ENCODE results near the gene ULK4. TPM values are rescaled to one million over a fixed set of nuclear protein-coding genes. Genes with fewer than 3 reads are reported as not detected.

Gene ULK4
- polyA plus RNA-seq, 1 of the 3 experiments (the other 2 are of a cell fraction) = 6.2 TPM

GRCh38 chr3:41308119-41308518 lies 653.8 kb downstream of the ULK4 start (continued):
- TF ChIP-seq, protein P1, sequence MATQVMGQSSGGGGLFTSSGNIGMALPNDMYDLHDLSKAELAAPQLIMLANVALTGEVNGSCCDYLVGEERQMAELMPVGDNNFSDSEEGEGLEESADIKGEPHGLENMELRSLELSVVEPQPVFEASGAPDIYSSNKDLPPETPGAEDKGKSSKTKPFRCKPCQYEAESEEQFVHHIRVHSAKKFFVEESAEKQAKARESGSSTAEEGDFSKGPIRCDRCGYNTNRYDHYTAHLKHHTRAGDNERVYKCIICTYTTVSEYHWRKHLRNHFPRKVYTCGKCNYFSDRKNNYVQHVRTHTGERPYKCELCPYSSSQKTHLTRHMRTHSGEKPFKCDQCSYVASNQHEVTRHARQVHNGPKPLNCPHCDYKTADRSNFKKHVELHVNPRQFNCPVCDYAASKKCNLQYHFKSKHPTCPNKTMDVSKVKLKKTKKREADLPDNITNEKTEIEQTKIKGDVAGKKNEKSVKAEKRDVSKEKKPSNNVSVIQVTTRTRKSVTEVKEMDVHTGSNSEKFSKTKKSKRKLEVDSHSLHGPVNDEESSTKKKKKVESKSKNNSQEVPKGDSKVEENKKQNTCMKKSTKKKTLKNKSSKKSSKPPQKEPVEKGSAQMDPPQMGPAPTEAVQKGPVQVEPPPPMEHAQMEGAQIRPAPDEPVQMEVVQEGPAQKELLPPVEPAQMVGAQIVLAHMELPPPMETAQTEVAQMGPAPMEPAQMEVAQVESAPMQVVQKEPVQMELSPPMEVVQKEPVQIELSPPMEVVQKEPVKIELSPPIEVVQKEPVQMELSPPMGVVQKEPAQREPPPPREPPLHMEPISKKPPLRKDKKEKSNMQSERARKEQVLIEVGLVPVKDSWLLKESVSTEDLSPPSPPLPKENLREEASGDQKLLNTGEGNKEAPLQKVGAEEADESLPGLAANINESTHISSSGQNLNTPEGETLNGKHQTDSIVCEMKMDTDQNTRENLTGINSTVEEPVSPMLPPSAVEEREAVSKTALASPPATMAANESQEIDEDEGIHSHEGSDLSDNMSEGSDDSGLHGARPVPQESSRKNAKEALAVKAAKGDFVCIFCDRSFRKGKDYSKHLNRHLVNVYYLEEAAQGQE (IDR thresholded peaks at IDR 0.05; ENCODE audit: low read depth, low read length) = no peak
- no peak for TF ChIP-seq FOXM1 (IDR thresholded peaks at IDR 0.05; ENCODE audit: low read depth)
- TF ChIP-seq RAD21 (IDR thresholded peaks at IDR 0.05; ENCODE audit: low read length) = peak; percentile 25; the same call in 1 of the 2 replicates
- peak in 1 of 2 experiments; percentile 89; a peak in 2 of 4 replicates for TF ChIP-seq EP300 (IDR thresholded peaks at IDR 0.05; ENCODE audit: borderline replicate concordance in 1 of 2, low read depth in 1 of 2, low read length in 1 of 2)
- TF ChIP-seq GATA2 (CRISPR knock-in tag; IDR thresholded peaks at IDR 0.05) = peak; percentile 93
- TF ChIP-seq CTCF (IDR thresholded peaks at IDR 0.05) = no peak
- no peak for TF ChIP-seq TAF1 (IDR thresholded peaks at IDR 0.05; ENCODE audit: borderline replicate concordance, low read depth, low read length)
- peak; percentile 82 for TF ChIP-seq RCOR1 (IDR thresholded peaks at IDR 0.05; ENCODE audit: low read length)
- TF ChIP-seq YY1 (IDR thresholded peaks at IDR 0.05; ENCODE audit: low read depth) = no peak
- peak; percentile 58 for TF ChIP-seq CHD2 (IDR thresholded peaks at IDR 0.05; ENCODE audit: low read length, partially characterized antibody)
- TF ChIP-seq, protein P2, sequence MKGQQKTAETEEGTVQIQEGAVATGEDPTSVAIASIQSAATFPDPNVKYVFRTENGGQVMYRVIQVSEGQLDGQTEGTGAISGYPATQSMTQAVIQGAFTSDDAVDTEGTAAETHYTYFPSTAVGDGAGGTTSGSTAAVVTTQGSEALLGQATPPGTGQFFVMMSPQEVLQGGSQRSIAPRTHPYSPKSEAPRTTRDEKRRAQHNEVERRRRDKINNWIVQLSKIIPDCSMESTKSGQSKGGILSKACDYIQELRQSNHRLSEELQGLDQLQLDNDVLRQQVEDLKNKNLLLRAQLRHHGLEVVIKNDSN (IDR thresholded peaks at IDR 0.05; ENCODE audit: borderline replicate concordance, low read depth) = no peak
- no peak for TF ChIP-seq ZBTB33 (IDR thresholded peaks at IDR 0.05; ENCODE audit: borderline replicate concordance, low read depth)
- no peak for TF ChIP-seq GABPA (IDR thresholded peaks at IDR 0.05; ENCODE audit: low read depth)
- no peak for TF ChIP-seq JUND (IDR thresholded peaks at IDR 0.05)
